Neural cell (in vitro differentiated cells): ENCODE measurements around the gene SLC1A2. TPM values are rescaled to one million over a fixed set of nuclear protein-coding genes. Genes with fewer than 3 reads are reported as not detected.

Source experiments
- H2AFZ ChIP-seq: fragments of 200-600, 300-800 bp; sonication (generic), shearing (Covaris generic); 2 replicates; pipeline ENCODE4 v1.6.0; 2014; ENCODE audit warnings: low read depth, mild to moderate bottlenecking, antibody characterized with exemption, low read length, moderate library complexity
- H3F3A ChIP-seq: fragments of 200-600 bp; shearing (Covaris generic); 2 replicates; pipeline ENCODE4 v1.6.1; 2016; ENCODE audit warnings: mild to moderate bottlenecking, moderate library complexity, mixed read lengths, antibody characterized with exemption, low read length; ENCODE audit not compliant: insufficient read depth, poor library complexity, severe bottlenecking
- H3K27ac ChIP-seq: fragments of 200-600, 300-800 bp; sonication (generic), shearing (Covaris generic); 2 replicates; pipeline ENCODE4 v1.5.1; 2014; ENCODE audit warnings: mild to moderate bottlenecking, low read length, moderate library complexity
- H3K27me3 ChIP-seq: fragments of 300-800, 200-600 bp; sonication (generic), shearing (Covaris generic); 2 replicates; pipeline ENCODE4 v1.6.0; 2014; ENCODE audit warnings: mild to moderate bottlenecking, low read depth, low read length, moderate library complexity; ENCODE audit not compliant: insufficient read depth
- H3K36me3 ChIP-seq: fragments of 300-800, 200-600 bp; sonication (generic), shearing (Covaris generic); 2 replicates; pipeline ENCODE4 v1.5.1; 2014; ENCODE audit warnings: mild to moderate bottlenecking, antibody characterized with exemption, low read length, moderate library complexity; ENCODE audit not compliant: insufficient read depth
- H3K4me2 ChIP-seq: fragments of 300-800, 200-600 bp; sonication (generic), shearing (Covaris generic); 2 replicates; pipeline ENCODE4 v1.6.0; 2014; ENCODE audit warnings: mild to moderate bottlenecking, low read length
- H3K4me3 ChIP-seq: fragments of 300-800, 200-600 bp; sonication (generic), shearing (Covaris generic); 2 replicates; pipeline ENCODE4 v1.5.1; 2014; ENCODE audit warnings: mild to moderate bottlenecking, low read length, moderate library complexity
- H3K79me2 ChIP-seq: fragments of 200-600 bp; shearing (Covaris generic); replicated peaks from 2 replicates; pipeline ENCODE4 v1.6.0; 2014; ENCODE audit warnings: mild to moderate bottlenecking, low read length, moderate library complexity; ENCODE audit not compliant: insufficient read depth
- H3K9ac ChIP-seq: fragments of 300-800, 200-600 bp; sonication (generic), shearing (Covaris generic); 2 replicates; pipeline ENCODE4 v1.6.1; 2016; ENCODE audit warnings: mild to moderate bottlenecking, low read length, mixed read lengths
- H3K9me2 ChIP-seq: fragments of 200-600 bp; shearing (Covaris generic); 2 replicates; pipeline ENCODE4 v1.6.1; 2016; ENCODE audit warnings: mild to moderate bottlenecking, low read length, mixed read lengths; ENCODE audit not compliant: insufficient read depth
- H3K9me3 ChIP-seq: fragments of 200-600, 300-800 bp; sonication (generic), shearing (Covaris generic); 2 replicates; pipeline ENCODE4 v1.6.1; 2016; ENCODE audit warnings: mild to moderate bottlenecking, mixed run types, low read length, moderate library complexity, mixed read lengths
- H4K20me1 ChIP-seq: fragments of 200-600 bp; shearing (Covaris generic); 2 replicates; pipeline ENCODE4 v1.6.1; 2016; ENCODE audit warnings: mild to moderate bottlenecking, mixed run types; ENCODE audit not compliant: insufficient read depth
- EP300 ChIP-seq: fragments of 450-650 bp; conservative IDR thresholded peaks from 2 replicates; pipeline ENCODE4 v1.6.1; 2014; ENCODE audit warnings: antibody characterized with exemption, mild to moderate bottlenecking, moderate library complexity; ENCODE audit not compliant: poor library complexity, severe bottlenecking
- EZH2 ChIP-seq: fragments of 200-600, 300-800 bp; shearing (Covaris generic), sonication (generic); IDR thresholded peaks from 2 replicates; pipeline ENCODE4 v1.6.1; 2014; ENCODE audit warnings: antibody characterized with exemption, low read length, borderline replicate concordance, mild to moderate bottlenecking; ENCODE audit not compliant: insufficient read depth, poor library complexity, severe bottlenecking
- MXI1 ChIP-seq: fragments of 450-650 bp; conservative IDR thresholded peaks from 2 replicates; pipeline ENCODE4 v1.6.1; 2014; ENCODE audit warnings: antibody characterized with exemption, mild to moderate bottlenecking; ENCODE audit not compliant: poor library complexity, severe bottlenecking
- POLR2AphosphoS5 ChIP-seq: IDR thresholded peaks from 2 replicates; pipeline ENCODE4 v1.6.1; 2012
- RAD21 ChIP-seq: fragments of 450-650 bp; conservative IDR thresholded peaks from 2 replicates; pipeline ENCODE4 v1.6.1; 2014; ENCODE audit warnings: antibody characterized with exemption, mild to moderate bottlenecking, moderate library complexity
- SMC3 ChIP-seq: fragments of 450-650 bp; conservative IDR thresholded peaks from 2 replicates; pipeline ENCODE4 v1.6.1; 2014; ENCODE audit warnings: antibody characterized with exemption, mild to moderate bottlenecking, moderate library complexity; ENCODE audit not compliant: poor library complexity
- TAF1 ChIP-seq: IDR thresholded peaks from 2 replicates; pipeline ENCODE4 v1.6.1; 2012; ENCODE audit warnings: low read depth
- polyA plus RNA-seq: library from polyadenylated mRNA; depleted of rRNA; stranded (reverse); fragments of >200 nt; gene quantifications from 2 replicates; pipeline ENCODE4 v1.2.3, GENCODE V29; 2014
- TF ChIP-seq, protein P1 (sequence below): IDR thresholded peaks from 2 replicates; pipeline ENCODE4 v1.6.1; 2012; ENCODE audit warnings: borderline replicate concordance
- TF ChIP-seq, protein P2 (sequence below): fragments of 450-650 bp; IDR thresholded peaks from 2 replicates; pipeline ENCODE4 v1.5.1; 2014; ENCODE audit warnings: antibody characterized with exemption, mild to moderate bottlenecking, moderate library complexity; ENCODE audit not compliant: poor library complexity, severe bottlenecking

The SLC1A2 gene
- polyA plus RNA-seq, 1 donor from 2014 or later: 134 TPM

DNA sequence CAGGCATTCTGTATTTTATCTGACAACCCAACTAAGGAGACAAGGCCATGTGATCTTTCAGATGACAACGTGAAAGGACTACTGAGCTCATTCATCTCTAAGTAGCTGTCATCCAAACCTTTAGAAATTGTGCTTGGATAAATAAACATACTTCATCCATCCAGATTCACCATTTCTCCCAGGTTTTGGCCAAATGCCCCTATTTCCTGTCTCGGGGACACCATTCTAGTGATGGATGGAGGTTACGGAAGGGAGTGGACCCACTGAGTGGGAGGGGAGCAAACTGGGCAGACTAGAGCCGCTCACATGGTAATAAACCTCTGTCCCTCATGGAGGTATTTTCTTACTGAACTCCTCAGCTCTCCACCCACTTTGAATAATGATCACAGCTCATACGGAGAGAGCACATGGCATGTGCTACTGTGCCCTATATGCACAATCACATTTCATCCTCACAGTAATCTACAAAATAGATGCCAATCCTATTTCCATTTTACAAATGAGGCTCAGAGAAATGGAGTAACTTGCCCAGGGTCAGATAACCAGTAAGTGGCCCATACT is 114.4 kb downstream of the SLC1A2 start:
- Histone ChIP-seq H3K9me3 (no peaks in the 10 kb centered on the region), H2AFZ (no peak overlapping the region), H3K27me3 (no peaks in the 10 kb centered on the region), H3K27ac (peak overlapping the region; percentile 35), H3K4me2 (no peak overlapping the region), H3K36me3 (peaks cover 5% of the 10 kb centered on the region), H3K79me2 (no peaks in the 10 kb centered on the region), H4K20me1 (no peaks in the 10 kb centered on the region), H3F3A (no peaks in the 10 kb centered on the region), H3K9ac (no peak overlapping the region), H3K4me3 (no peak overlapping the region), H3K9me2 (no peaks in the 10 kb centered on the region)
- TF ChIP-seq MXI1 (no peak), POLR2AphosphoS5 (no peak), SMC3 (no peak), EP300 (no peak), EZH2 (no peak), TAF1 (no peak), RAD21 (no peak)
- TF ChIP-seq, protein P1, sequence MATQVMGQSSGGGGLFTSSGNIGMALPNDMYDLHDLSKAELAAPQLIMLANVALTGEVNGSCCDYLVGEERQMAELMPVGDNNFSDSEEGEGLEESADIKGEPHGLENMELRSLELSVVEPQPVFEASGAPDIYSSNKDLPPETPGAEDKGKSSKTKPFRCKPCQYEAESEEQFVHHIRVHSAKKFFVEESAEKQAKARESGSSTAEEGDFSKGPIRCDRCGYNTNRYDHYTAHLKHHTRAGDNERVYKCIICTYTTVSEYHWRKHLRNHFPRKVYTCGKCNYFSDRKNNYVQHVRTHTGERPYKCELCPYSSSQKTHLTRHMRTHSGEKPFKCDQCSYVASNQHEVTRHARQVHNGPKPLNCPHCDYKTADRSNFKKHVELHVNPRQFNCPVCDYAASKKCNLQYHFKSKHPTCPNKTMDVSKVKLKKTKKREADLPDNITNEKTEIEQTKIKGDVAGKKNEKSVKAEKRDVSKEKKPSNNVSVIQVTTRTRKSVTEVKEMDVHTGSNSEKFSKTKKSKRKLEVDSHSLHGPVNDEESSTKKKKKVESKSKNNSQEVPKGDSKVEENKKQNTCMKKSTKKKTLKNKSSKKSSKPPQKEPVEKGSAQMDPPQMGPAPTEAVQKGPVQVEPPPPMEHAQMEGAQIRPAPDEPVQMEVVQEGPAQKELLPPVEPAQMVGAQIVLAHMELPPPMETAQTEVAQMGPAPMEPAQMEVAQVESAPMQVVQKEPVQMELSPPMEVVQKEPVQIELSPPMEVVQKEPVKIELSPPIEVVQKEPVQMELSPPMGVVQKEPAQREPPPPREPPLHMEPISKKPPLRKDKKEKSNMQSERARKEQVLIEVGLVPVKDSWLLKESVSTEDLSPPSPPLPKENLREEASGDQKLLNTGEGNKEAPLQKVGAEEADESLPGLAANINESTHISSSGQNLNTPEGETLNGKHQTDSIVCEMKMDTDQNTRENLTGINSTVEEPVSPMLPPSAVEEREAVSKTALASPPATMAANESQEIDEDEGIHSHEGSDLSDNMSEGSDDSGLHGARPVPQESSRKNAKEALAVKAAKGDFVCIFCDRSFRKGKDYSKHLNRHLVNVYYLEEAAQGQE: no peak
- TF ChIP-seq, protein P2, sequence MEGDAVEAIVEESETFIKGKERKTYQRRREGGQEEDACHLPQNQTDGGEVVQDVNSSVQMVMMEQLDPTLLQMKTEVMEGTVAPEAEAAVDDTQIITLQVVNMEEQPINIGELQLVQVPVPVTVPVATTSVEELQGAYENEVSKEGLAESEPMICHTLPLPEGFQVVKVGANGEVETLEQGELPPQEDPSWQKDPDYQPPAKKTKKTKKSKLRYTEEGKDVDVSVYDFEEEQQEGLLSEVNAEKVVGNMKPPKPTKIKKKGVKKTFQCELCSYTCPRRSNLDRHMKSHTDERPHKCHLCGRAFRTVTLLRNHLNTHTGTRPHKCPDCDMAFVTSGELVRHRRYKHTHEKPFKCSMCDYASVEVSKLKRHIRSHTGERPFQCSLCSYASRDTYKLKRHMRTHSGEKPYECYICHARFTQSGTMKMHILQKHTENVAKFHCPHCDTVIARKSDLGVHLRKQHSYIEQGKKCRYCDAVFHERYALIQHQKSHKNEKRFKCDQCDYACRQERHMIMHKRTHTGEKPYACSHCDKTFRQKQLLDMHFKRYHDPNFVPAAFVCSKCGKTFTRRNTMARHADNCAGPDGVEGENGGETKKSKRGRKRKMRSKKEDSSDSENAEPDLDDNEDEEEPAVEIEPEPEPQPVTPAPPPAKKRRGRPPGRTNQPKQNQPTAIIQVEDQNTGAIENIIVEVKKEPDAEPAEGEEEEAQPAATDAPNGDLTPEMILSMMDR: no peak

DNA sequence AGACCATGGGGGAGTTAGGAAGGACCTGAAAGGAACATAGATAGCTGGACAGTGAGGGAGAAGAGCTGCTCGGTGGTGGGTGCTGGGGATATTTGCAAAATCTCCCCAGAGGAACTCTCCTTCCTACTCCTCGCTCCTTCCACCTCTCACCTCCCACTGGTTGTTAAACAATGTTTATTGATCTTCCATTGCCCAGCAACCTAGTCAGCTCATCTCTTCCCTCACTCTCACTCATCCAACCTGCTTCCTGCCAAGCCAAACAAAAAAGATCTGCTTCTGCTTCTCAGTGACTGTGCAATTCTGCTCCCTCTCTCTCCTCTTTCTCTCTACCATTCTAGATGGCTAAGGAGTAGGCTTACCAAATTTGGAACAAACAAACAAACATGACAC is 115.0 kb downstream of the SLC1A2 start:
- Histone ChIP-seq H3K4me2 (no peak overlapping the region), H3K27ac (no peak overlapping the region), H3F3A (no peaks in the 10 kb centered on the region), H3K27me3 (no peaks in the 10 kb centered on the region), H3K79me2 (no peaks in the 10 kb centered on the region), H3K9ac (no peak overlapping the region), H3K9me2 (no peaks in the 10 kb centered on the region), H3K4me3 (no peak overlapping the region), H3K36me3 (peaks cover 5% of the 10 kb centered on the region), H4K20me1 (no peaks in the 10 kb centered on the region), H3K9me3 (no peaks in the 10 kb centered on the region), H2AFZ (no peak overlapping the region)
- TF ChIP-seq TAF1 (no peak), SMC3 (no peak), EZH2 (no peak), EP300 (no peak), MXI1 (no peak), RAD21 (no peak), POLR2AphosphoS5 (no peak)
- TF ChIP-seq, protein P2: no peak
- TF ChIP-seq, protein P1: no peak
